Adipocyte (in vitro differentiated cells): ENCODE results near the gene SPINT4.
"Not testable (repeated sequence)": the region's sequence is repeated elsewhere in the genome, so short reads cannot be mapped to it uniquely, and the experiment has no call there.

ENCODE experiments used
- DNase-seq: peaks from one replicate; pipeline ENCODE4 v3.0.0-alpha.2; 2015; ENCODE audit warnings: low read depth
- H3K27me3 ChIP-seq: replicated peaks from 2 replicates; pipeline ENCODE4 v1.7.0; 2013; ENCODE audit warnings: mild to moderate bottlenecking, low read length, moderate library complexity; ENCODE audit not compliant: control insufficient read depth, insufficient read depth
- H3K36me3 ChIP-seq: 2 replicates; pipeline ENCODE4 v1.7.0; 2013; ENCODE audit warnings: low read length, mild to moderate bottlenecking, moderate library complexity; ENCODE audit not compliant: control insufficient read depth, insufficient read depth, severe bottlenecking
- H3K4me1 ChIP-seq: 2 replicates; pipeline ENCODE4 v1.7.0; 2013; ENCODE audit warnings: mild to moderate bottlenecking, low read length, moderate library complexity; ENCODE audit not compliant: control insufficient read depth, insufficient read depth
- H3K4me3 ChIP-seq: 2 replicates; pipeline ENCODE4 v1.7.0; 2013; ENCODE audit warnings: mild to moderate bottlenecking, low read length, moderate library complexity
- H3K9ac ChIP-seq: 2 replicates; pipeline ENCODE4 v1.7.0; 2013; ENCODE audit warnings: mild to moderate bottlenecking, low read length, moderate library complexity
- H3K9me3 ChIP-seq: 2 replicates; pipeline ENCODE4 v1.7.0; 2013; ENCODE audit warnings: mild to moderate bottlenecking, low read length, moderate library complexity; ENCODE audit not compliant: control insufficient read depth

The SPINT4 gene

GRCh38 chr20:45727044-45727443 is 4.9 kb downstream of the SPINT4 start:
- Histone ChIP-seq H3K27me3 (no peaks in the 10 kb centered on the region), H3K4me3 (no peak overlapping the region), H3K9ac (no peak overlapping the region), H3K4me1 (peaks cover 13% of the 10 kb centered on the region), H3K36me3 (no peaks in the 10 kb centered on the region), H3K9me3 (peaks cover 4% of the 10 kb centered on the region)
- no peak for DNase-seq

- no peak for DNase-seq
Observed at GRCh38 chr20:45732199-45732598, 10.1 kb downstream of the SPINT4 start.

GRCh38 chr20:45735552-45735951 is 13.4 kb downstream of the SPINT4 start:
- H3K27me3 ChIP-seq = no peaks in the 10 kb centered on the region
- no peak overlapping the region for H3K9ac ChIP-seq
- no peak overlapping the region for H3K4me3 ChIP-seq
- no peaks in the 10 kb centered on the region for H3K4me1 ChIP-seq
- H3K9me3 ChIP-seq = peaks cover 14% of the 10 kb centered on the region
- H3K36me3 ChIP-seq = no peaks in the 10 kb centered on the region
- no peak for DNase-seq

More at GRCh38 chr20:45732199-45732598, 10.1 kb downstream of the SPINT4 start:
- no peaks in the 10 kb centered on the region for H3K27me3 ChIP-seq
- H3K9ac ChIP-seq = no peak overlapping the region
- no peak overlapping the region for H3K4me3 ChIP-seq
- H3K9me3 ChIP-seq = peaks cover 14% of the 10 kb centered on the region
- no peaks in the 10 kb centered on the region for H3K4me1 ChIP-seq
- no peaks in the 10 kb centered on the region for H3K36me3 ChIP-seq

- Histone ChIP-seq H3K36me3 (no peaks in the 10 kb centered on the region), H3K9me3 (peaks cover 14% of the 10 kb centered on the region), H3K4me3 (no peak overlapping the region), H3K9ac (no peak overlapping the region), H3K27me3 (no peaks in the 10 kb centered on the region), H3K4me1 (no peaks in the 10 kb centered on the region)
- DNase-seq = no peak
Observed at GRCh38 chr20:45735988-45736387, 13.8 kb downstream of the SPINT4 start.

GRCh38 chr20:45742596-45742995 is 20.4 kb downstream of the SPINT4 start:
- Histone ChIP-seq H3K9me3 (no peaks in the 10 kb centered on the region), H3K4me3 (no peak overlapping the region), H3K36me3 (no peaks in the 10 kb centered on the region), H3K9ac (no peak overlapping the region), H3K4me1 (no peaks in the 10 kb centered on the region), H3K27me3 (no peaks in the 10 kb centered on the region)
- DNase-seq = no peak

- Histone ChIP-seq H3K4me3 (no peak overlapping the region), H3K36me3 (no peaks in the 10 kb centered on the region), H3K27me3 (no peaks in the 10 kb centered on the region), H3K9me3 (no peaks in the 10 kb centered on the region), H3K9ac (no peak overlapping the region), H3K4me1 (no peaks in the 10 kb centered on the region)
- DNase-seq = no peak
Observed at GRCh38 chr20:45745015-45745414, 22.9 kb downstream of the SPINT4 start.

GRCh38 chr20:45751721-45752120 is 29.6 kb downstream of the SPINT4 start:
- H3K9ac ChIP-seq = no peak overlapping the region
- no peaks in the 10 kb centered on the region for H3K36me3 ChIP-seq
- H3K9me3 ChIP-seq = no peaks in the 10 kb centered on the region
- peaks cover 11% of the 10 kb centered on the region for H3K4me1 ChIP-seq
- H3K27me3 ChIP-seq = no peaks in the 10 kb centered on the region
- no peak for DNase-seq
- no peak overlapping the region for H3K4me3 ChIP-seq

- DNase-seq = peak; percentile 17
- H3K4me3 ChIP-seq = no peak overlapping the region
- H3K9ac ChIP-seq = no peak overlapping the region
- no peaks in the 10 kb centered on the region for H3K36me3 ChIP-seq
- peaks cover 11% of the 10 kb centered on the region for H3K4me1 ChIP-seq
- no peaks in the 10 kb centered on the region for H3K9me3 ChIP-seq
- no peaks in the 10 kb centered on the region for H3K27me3 ChIP-seq
Observed at GRCh38 chr20:45752746-45753145, 30.6 kb downstream of the SPINT4 start.

GRCh38 chr20:45758096-45758495 is 35.9 kb downstream of the SPINT4 start:
- H3K4me1 ChIP-seq = no peaks in the 10 kb centered on the region
- H3K36me3 ChIP-seq = no peaks in the 10 kb centered on the region
- no peaks in the 10 kb centered on the region for H3K9me3 ChIP-seq
- H3K27me3 ChIP-seq = no peaks in the 10 kb centered on the region
- no peak for DNase-seq
- no peak overlapping the region for H3K4me3 ChIP-seq
- no peak overlapping the region for H3K9ac ChIP-seq

GRCh38 chr20:45759921-45760320 is 37.8 kb downstream of the SPINT4 start:
- H3K4me3 ChIP-seq, H3K36me3 ChIP-seq, H3K9me3 ChIP-seq, H3K4me1 ChIP-seq, DNase-seq, H3K27me3 ChIP-seq, H3K9ac ChIP-seq: not testable (repeated sequence)

GRCh38 chr20:45761966-45762365 is 39.8 kb downstream of the SPINT4 start:
- not testable (repeated sequence) for H3K27me3 ChIP-seq, H3K36me3 ChIP-seq, H3K4me1 ChIP-seq, H3K4me3 ChIP-seq, H3K9ac ChIP-seq, H3K9me3 ChIP-seq, DNase-seq

- H3K4me3 ChIP-seq, H3K4me1 ChIP-seq, DNase-seq: not testable (repeated sequence)
Observed at GRCh38 chr20:45764618-45765282, 42.6 kb downstream of the SPINT4 start.

More at GRCh38 chr20:45764618-45765282, 42.6 kb downstream of the SPINT4 start:
- H3K36me3 ChIP-seq, H3K9ac ChIP-seq, H3K27me3 ChIP-seq, H3K9me3 ChIP-seq: not testable (repeated sequence)
